IMR-90 (cell line): ENCODE measurements around the gene ADD3. TPM values are rescaled to one million over a fixed set of nuclear protein-coding genes. Genes with fewer than 3 reads are reported as not detected.
A peak's percentile ranks its signal among the peaks of the same experiment; 100 is the strongest.

ENCODE experiments used
- ATAC-seq: fragments of 200-7000 bp; cut with Tn5 transposase; 2 replicates; pipeline ENCODE4 v1.9.1; 2020; ENCODE audit warnings: low read depth, mild to moderate bottlenecking, moderate library complexity
- BruUV-seq: library from RNA; stranded (reverse); fragments of 400-500 nt; replicated peaks from 2 replicates; lab custom pipeline; 2021; lab: Mats Ljungman, UMichigan
- CTCF ChIA-PET: fragments of 300-600 bp; formaldehyde crosslinking; extraction: SDS; loops from one replicate; lab custom pipeline; 2021; ENCODE audit warnings: antibody characterized with exemption; lab: Yijun Ruan, JAX
- POLR2A ChIA-PET: fragments of 300-600 bp; sonication (Branson Sonifier 250); formaldehyde crosslinking; loops from one replicate; lab custom pipeline; 2022; ENCODE audit warnings: antibody characterized with exemption; ENCODE audit not compliant: unreplicated experiment; lab: Charles Lee
- DNase-seq: peaks from one replicate; pipeline ENCODE4 v3.0.0; 2013
- H2AFZ ChIP-seq: replicated peaks from 2 replicates; pipeline ENCODE3; 2013; ENCODE audit warnings: low read length, mild to moderate bottlenecking; ENCODE audit not compliant: poor library complexity
- H2AK5ac ChIP-seq: 2 replicates; pipeline ENCODE4 v1.6.1; 2013; ENCODE audit warnings: low read depth, low read length, inconsistent platforms
- H2AK9ac ChIP-seq: replicated peaks from 2 replicates; pipeline ENCODE3; 2013; ENCODE audit warnings: mild to moderate bottlenecking, low read depth, low read length, moderate library complexity; ENCODE audit not compliant: poor library complexity
- H2BK120ac ChIP-seq: 2 replicates; pipeline ENCODE4 v1.6.1; 2013; ENCODE audit warnings: low read depth, low read length, inconsistent platforms
- H2BK15ac ChIP-seq: 3 replicates; pipeline ENCODE4 v1.6.1; 2013; ENCODE audit warnings: low read depth, low read length, inconsistent platforms
- H2BK20ac ChIP-seq: 2 replicates; pipeline ENCODE4 v1.6.1; 2013; ENCODE audit warnings: low read depth, mild to moderate bottlenecking, inconsistent platforms, low read length, moderate library complexity
- H2BK5ac ChIP-seq: 2 replicates; pipeline ENCODE4 v1.6.1; 2013; ENCODE audit warnings: mild to moderate bottlenecking, low read depth, low read length, inconsistent platforms; ENCODE audit not compliant: poor library complexity, severe bottlenecking
- H3K14ac ChIP-seq: replicated peaks from 2 replicates; pipeline ENCODE4 v1.6.1; 2013; ENCODE audit warnings: low read depth, low read length, inconsistent platforms
- H3K18ac ChIP-seq: 2 replicates; pipeline ENCODE4 v1.6.1; 2013; ENCODE audit warnings: low read depth, low read length, control low read depth
- H3K23ac ChIP-seq: 2 replicates; pipeline ENCODE4 v1.6.1; 2013; ENCODE audit warnings: low read depth, low read length, inconsistent platforms
- H3K27ac ChIP-seq: 2 replicates; pipeline ENCODE4 v1.5.1; 2013; ENCODE audit warnings: mild to moderate bottlenecking, control low read depth, low read length; ENCODE audit not compliant: insufficient read depth
- H3K27me3 ChIP-seq: 2 replicates; pipeline ENCODE4 v1.6.1; 2013; ENCODE audit warnings: low read length; ENCODE audit not compliant: control insufficient read depth, insufficient read depth
- H3K36me3 ChIP-seq: 2 replicates; pipeline ENCODE4 v1.6.1; 2013; ENCODE audit warnings: low read length, mixed read lengths; ENCODE audit not compliant: control insufficient read depth, insufficient read depth
- H3K4ac ChIP-seq: 2 replicates; pipeline ENCODE4 v1.6.1; 2013; ENCODE audit warnings: low read depth, low read length, inconsistent platforms
- H3K4me1 ChIP-seq: 2 replicates; pipeline ENCODE4 v1.6.1; 2013; ENCODE audit warnings: low read length, mixed read lengths; ENCODE audit not compliant: control insufficient read depth, insufficient read depth
- H3K4me2 ChIP-seq: 2 replicates; pipeline ENCODE4 v1.6.1; 2013; ENCODE audit warnings: low read depth, mild to moderate bottlenecking, control low read depth, low read length, moderate library complexity
- H3K4me3 ChIP-seq: 2 replicates; pipeline ENCODE4 v1.5.1; 2013; ENCODE audit warnings: low read depth, mild to moderate bottlenecking, control low read depth, low read length, moderate library complexity; ENCODE audit not compliant: insufficient read depth
- H3K56ac ChIP-seq: 2 replicates; pipeline ENCODE4 v1.6.1; 2013; ENCODE audit warnings: low read length, inconsistent platforms; ENCODE audit not compliant: insufficient read depth; ENCODE audit errors: extremely low read depth
- H3K79me1 ChIP-seq, 2 experiments: 2 replicates each; pipeline ENCODE4 v1.6.1; 2013; ENCODE audit warnings: low read length in 2 of 2, inconsistent platforms in 1 of 2, low read depth in 1 of 2
- H3K9ac ChIP-seq: 2 replicates; pipeline ENCODE4 v1.6.1; 2013; ENCODE audit warnings: low read depth, low read length, control low read depth
- H3K9me1 ChIP-seq: 2 replicates; pipeline ENCODE4 v1.6.1; 2013; ENCODE audit warnings: low read length, inconsistent platforms; ENCODE audit not compliant: insufficient read depth
- H3K9me3 ChIP-seq: 2 replicates; pipeline ENCODE4 v1.6.1; 2013; ENCODE audit warnings: low read length; ENCODE audit not compliant: control insufficient read depth, insufficient read depth
- H4K20me1 ChIP-seq: 2 replicates; pipeline ENCODE4 v1.6.1; 2013; ENCODE audit warnings: low read length, inconsistent platforms; ENCODE audit not compliant: insufficient read depth
- H4K5ac ChIP-seq: 2 replicates; pipeline ENCODE4 v1.6.1; 2013; ENCODE audit warnings: mild to moderate bottlenecking, low read depth, low read length, control low read depth
- H4K8ac ChIP-seq, 2 experiments: 2 replicates each; pipeline ENCODE4 v1.6.1; 2013; ENCODE audit warnings: low read depth in 2 of 2, low read length in 2 of 2, control low read depth in 1 of 2, inconsistent platforms in 1 of 2
- H4K91ac ChIP-seq: 2 replicates; pipeline ENCODE4 v1.6.1; 2013; ENCODE audit warnings: low read depth, low read length, inconsistent platforms; ENCODE audit not compliant: insufficient read depth
- BHLHE40 ChIP-seq: fragments of 150-350 bp; IDR thresholded peaks from 2 replicates; pipeline ENCODE4 v1.6.1; 2016; ENCODE audit warnings: mild to moderate bottlenecking, low read depth, low read length
- CHD1 ChIP-seq: IDR thresholded peaks from 2 replicates; pipeline ENCODE4 v1.6.1; 2012; ENCODE audit warnings: low read depth, low read length, improper control_type of control experiment
- FOS ChIP-seq: fragments of 150-350 bp; IDR thresholded peaks from 2 replicates; pipeline ENCODE4 v1.6.1; 2016; ENCODE audit warnings: low read depth, low read length
- RAD21 ChIP-seq: IDR thresholded peaks from 2 replicates; pipeline ENCODE4 v1.6.1; 2012; ENCODE audit warnings: low read length, improper control_type of control experiment
- WGBS, 2 experiments: methylation state at CpG; one replicate each; pipeline versions ENCODE4 v1.1.5 to v1.1.7; 2013; ENCODE audit warnings: missing lambda C conversion rate in 2 of 2; ENCODE audit not compliant: insufficient read length in 1 of 2; ENCODE audit errors: extremely low coverage in 2 of 2; 5-methylcytosine and 5-hydroxymethylcytosine counted together
- dilution Hi-C: fragments of 300-500 bp; cut with HindIII; formaldehyde crosslinking; loops from one replicate; pipeline ENCODE4 v1.14.3; 2018; ENCODE audit warnings: low sequenced_read_pairs; ENCODE audit not compliant: unreplicated experiment
- in situ Hi-C: fragments of 300-500 bp; cut with MboI; formaldehyde crosslinking; loops from 3 replicates; pipeline ENCODE4 v1.14.3; 2019; ENCODE audit warnings: low sequenced_read_pairs, inconsistent platforms, mixed read lengths
- intact Hi-C: fragments of 100-400 bp; cut with micrococcal nuclease; formaldehyde crosslinking; loops from 2 replicates; pipeline ENCODE4 v1.10.0; 2022
- polyA plus RNA-seq, 3 experiments: library from polyadenylated mRNA; depleted of rRNA; stranded (reverse); fragments of >200 nt; gene quantifications; 2 replicates each; pipeline ENCODE4 v1.2.3, GENCODE V29; 2012; ENCODE audit warnings: low replicate concordance in 1 of 3
- total RNA-seq: library from RNA; depleted of rRNA; stranded (reverse); fragments of >200 nt; gene quantifications from 2 replicates; pipeline ENCODE4 v1.2.3, GENCODE V29; 2012

ADD3 gene
- total and polyA plus RNA-seq, 2 of the 4 experiments (the other 2 are of a cell fraction): 138 to 212 TPM

DNA sequence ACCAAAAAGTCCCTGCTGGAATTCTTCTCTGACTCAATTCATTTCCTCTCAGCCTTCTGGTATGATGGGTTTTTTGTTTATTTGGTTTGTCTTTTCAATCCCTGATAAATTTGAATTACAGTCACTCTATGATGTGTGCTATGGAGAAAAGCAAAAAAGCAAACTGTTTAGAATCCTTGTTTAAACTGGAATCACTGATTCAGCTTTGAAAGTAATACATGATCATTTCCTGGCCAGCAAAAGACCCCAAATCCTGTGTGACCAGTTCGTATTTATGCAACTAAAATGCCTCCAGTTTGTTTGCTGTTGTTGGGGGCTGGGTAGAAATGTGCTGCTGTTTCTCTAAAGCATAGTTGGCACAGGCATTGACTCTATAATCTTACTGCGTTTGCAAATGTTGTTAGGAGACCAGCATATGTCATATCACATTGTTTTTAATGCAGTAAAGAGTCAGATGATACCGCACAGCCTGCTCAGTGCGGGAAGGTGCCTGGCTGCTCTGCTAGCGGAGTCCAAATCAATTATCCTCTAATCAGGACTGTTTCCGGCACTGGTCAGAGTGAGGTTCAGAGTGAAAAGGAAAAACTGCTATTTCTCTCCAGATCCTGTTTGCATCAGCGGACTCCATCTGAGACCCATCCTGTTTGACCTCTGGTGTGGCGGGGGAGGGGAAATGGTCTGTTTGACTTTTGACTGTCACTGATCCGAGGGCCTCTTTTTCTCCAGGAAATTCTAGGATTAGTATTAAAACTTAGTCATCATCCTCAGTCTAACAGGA lies 40.6 kb upstream of the ADD3 start:
- Histone ChIP-seq H3K14ac (peak overlapping the region; percentile 89), H4K91ac (peak overlapping the region; percentile 87), H3K27me3 (no peaks in the 10 kb centered on the region), H3K4me2 (peak overlapping the region; percentile 84), H3K36me3 (no peaks in the 10 kb centered on the region), H3K9ac (peak overlapping the region; percentile 54), H3K9me3 (no peaks in the 10 kb centered on the region), H3K9me1 (peaks cover 12% of the 10 kb centered on the region; the same call in 1 of the 2 replicates), H3K4me3 (peak overlapping the region; percentile 10; the same call in 1 of the 2 replicates), H4K8ac (peak overlapping the region; percentile 48 to 86; a peak in 3 of 4 replicates), H2BK20ac (peak overlapping the region; percentile 98), H3K56ac (peak overlapping the region; percentile 92), H2AK9ac (peak overlapping the region; percentile 32), H3K4ac (peak overlapping the region; percentile 83), H3K27ac (peak overlapping the region; percentile 97), H2AK5ac (peak overlapping the region; percentile 89), H4K20me1 (peaks cover 4% of the 10 kb centered on the region), H3K18ac (peak overlapping the region; percentile 91), H3K23ac (peak overlapping the region; percentile 75), H2BK5ac (peak overlapping the region; percentile 96), H4K5ac (peak overlapping the region; percentile 82), H2BK15ac (peak overlapping the region; percentile 91; the same call in 2 of the 3 replicates), H2AFZ (peak overlapping the region; percentile 60), H2BK120ac (peak overlapping the region; percentile 99), H3K79me1 (peaks cover 0 to 2% of the 10 kb centered on the region in 2 experiments; a peak in 1 of 4 replicates), H3K4me1 (peaks cover 25% of the 10 kb centered on the region)
- DNase-seq: peak; percentile 88
- in situ Hi-C loops: no loop called here
- intact Hi-C loops: loop anchor here (2.0 to 5.0 kb wide), 4 partner anchors 16 to 108 kb away; partner anchors contain the start of gene ADD3
- dilution Hi-C loops: no loop called here
- no CpG with 5 or more reads among the region's 9 CpGs for WGBS, 2 experiments
- ChIA-PET POLR2A (no interaction called here), CTCF (interaction anchor here (1.0 to 2.3 kb wide), 2 partner anchors 11 to 15 kb away, joined by 3 to 15 read pairs; no protein-coding TSS in a partner anchor)
- TF ChIP-seq FOS: 0 out of 2 replicates have a peak, but pooled peaks have one; percentile 52
- peak; percentile 26 for TF ChIP-seq RAD21
- no peak for TF ChIP-seq CHD1
- TF ChIP-seq BHLHE40: 0 out of 2 replicates have a peak, but pooled peaks have one; percentile 32
- peak; percentile 57 for ATAC-seq
- no TSS peak for BruUV-seq
